HG02870 (cell line): ENCODE results near the gene PHGDH.
"Not testable (repeated sequence)": the region's sequence is repeated elsewhere in the genome, so short reads cannot be mapped to it uniquely, and the experiment has no call there.

Experiments used
- ATAC-seq: cut with Tn5 transposase; IDR thresholded peaks from one replicate; pipeline ENCODE4 v1.9.1; 2021; ENCODE audit warnings: mild to moderate bottlenecking, moderate library complexity; ENCODE audit not compliant: unreplicated experiment

The PHGDH gene

DNA sequence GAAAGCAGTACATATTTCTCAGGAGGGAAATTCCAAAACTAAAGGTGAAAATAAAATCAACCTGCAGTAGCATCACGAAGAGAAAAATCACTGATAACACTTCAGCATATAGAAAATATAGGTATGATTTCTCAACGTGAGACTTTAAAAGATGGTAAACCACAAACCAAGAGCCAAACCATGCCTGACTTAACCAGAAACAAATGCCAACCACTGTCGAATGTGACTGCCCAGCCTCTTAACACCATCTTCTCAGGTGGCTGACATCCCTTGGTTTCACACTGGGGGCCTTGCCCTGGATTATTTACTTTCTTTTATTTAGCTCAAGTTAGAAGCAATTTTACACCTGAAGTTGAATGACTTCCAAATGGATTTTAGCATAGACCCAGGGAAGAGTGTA is 46.9 kb downstream of the PHGDH start:
- no peak for ATAC-seq

DNA sequence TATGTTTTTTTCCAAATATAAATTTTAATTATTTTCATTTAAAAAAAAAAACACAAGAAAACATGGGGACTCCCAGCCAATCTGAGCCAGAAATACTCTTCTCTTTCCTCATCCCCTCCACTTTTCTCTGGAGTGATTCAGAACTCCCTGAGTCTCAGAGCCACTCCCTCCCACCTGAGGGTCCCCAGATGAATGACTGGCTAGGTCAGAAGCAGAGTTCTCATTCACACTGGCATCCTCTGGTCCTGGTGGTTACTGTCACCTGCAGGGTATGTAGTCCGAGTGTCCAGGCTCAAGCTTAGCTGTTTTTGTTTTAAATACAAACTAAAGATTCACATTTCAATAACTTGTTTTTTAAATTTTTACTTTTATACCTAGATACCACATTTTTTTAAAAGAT is 50.7 kb downstream of the PHGDH start:
- ATAC-seq: no peak

DNA sequence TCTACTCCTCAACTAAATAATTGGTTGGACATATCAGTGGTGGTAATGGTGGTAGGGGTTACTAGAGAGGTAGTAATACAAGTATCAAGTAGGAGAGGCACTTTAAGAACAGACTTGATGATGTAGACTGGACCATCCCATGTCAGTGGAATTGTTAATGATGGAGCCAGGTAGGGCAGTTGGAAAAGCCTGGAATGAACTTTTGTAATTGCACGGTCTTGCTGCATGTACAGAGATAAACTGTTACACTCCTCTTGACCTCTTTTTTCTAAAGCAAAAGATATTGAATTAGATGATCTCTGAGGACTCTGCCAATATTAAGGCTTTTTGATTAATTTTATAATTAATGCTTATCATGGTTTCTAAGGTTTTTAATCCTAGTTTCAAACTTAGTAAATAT is 51.2 kb downstream of the PHGDH start:
- ATAC-seq: no peak

DNA sequence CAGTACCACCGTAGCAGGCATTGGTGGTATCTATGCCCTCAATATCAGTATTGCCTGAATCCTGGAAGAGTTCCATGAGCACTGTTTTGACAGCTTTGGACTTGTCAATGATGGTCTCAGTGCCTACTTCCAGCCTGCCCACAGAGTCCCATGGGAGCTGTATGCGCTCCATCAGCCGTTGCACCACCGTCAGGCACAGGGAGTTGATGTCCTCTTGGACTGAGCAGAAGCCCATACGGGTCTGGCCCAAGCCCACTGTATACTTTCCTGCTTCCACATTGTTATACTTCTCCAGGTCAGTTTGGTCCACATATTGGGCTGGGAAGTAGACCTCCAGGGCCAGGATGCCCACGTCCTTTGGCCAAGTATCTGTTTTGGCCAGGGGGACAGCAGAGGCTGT is 52.5 kb downstream of the PHGDH start:
- ATAC-seq: no peak

DNA sequence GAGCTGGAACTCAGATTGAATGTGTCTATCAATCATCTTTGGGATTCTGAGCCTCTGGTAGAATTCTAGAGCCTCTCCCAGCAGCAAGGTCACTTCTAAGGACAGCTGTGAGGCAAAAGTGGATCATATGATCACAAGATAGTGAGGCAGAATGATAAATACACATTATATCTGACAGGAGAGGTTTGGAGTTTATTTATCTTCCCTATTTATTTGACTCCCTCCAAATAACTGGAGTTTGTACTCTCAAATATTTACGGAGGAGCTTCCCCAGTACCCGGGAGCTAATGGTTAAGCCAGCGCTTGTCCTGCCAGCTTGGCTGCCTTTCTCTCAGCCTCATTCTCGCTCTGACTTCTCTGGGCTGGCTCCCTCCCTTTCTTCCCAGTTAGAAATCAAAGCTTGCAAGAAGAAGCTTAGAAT is 54.6 kb downstream of the PHGDH start:
- ATAC-seq: no peak

DNA sequence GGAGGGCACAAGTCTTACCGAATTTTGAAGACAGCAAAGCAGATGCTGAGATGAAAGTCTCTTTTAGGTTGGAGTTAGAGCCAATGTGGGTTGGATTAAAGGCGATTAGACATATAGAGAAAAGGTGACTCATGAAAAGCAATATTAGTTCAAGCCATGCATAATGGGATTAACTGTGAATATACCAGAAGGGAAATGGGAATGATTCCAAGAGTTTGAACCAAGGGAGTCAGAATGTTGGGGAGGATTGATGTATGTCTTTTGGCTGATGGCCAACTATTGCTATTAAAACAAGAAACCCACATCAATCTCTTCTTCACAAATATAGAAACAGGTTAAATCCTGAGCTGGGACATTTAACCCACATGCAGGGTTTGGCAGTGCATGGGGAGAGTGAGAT is 55.8 kb downstream of the PHGDH start:
- no peak for ATAC-seq

DNA sequence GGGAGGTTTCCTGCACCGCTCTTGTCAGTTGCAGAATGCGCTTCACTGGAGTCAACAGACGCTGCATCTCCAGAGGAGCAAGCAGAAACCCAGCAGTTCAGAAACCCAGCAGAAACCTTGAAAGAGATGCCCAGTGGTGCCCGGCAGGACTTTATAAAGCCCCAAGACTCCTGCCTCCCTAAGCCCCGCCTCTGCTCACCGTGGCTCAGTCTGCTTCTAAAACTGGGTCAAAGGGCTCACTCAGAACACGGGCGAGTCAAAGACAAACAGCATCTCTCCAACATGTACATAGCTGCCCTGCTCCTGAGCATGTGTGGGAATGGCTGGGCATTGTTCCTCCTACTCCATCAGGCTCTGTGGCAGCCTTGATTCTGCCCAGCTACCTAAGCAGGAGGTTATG is 57.0 kb downstream of the PHGDH start, which contains the start of gene HMGCS2:
HMGCS2 (minus strand) TSS at position 128 of the 400 bp plus-strand sequence; CDS start at position 67, 61 bp downstream.
- ATAC-seq: no peak

DNA sequence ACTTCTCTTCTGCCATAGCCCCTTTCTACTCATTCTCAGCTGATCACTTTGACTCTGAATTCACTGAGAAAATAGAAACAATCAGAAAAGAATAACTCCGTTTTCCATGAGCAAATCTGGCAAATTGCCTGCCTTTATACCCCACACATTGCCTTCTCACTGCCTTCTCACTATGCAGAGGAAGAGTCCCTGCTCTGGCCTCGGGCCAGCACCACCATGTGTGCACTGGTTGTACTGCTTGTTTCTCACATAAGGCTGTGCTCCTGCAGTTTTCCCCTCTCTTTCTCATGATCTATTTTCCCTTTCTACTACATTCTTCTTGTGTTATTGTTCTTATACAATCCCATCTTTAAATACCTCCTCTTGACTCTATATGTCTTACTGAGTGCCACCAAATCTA is 59.3 kb downstream of the PHGDH start:
- no peak for ATAC-seq

DNA sequence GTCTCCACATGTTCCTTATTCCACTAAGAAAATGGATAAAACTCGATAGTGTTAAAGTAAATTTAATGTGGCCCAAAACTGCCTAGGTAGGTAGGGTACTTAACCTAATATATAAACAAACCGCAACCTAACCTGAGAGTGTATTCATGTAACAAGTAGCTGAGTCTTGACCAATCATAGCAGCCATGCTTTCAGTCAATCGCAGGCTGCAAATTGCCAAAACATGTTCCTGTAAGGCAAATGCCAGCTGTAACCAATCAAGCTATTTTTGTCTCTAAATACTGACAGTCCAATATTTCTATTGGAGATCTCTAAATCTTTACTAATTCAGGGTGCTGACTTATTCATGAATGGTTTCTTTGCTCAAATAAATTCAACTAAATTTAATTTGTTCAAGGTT is 60.0 kb downstream of the PHGDH start:
- ATAC-seq: no peak

DNA sequence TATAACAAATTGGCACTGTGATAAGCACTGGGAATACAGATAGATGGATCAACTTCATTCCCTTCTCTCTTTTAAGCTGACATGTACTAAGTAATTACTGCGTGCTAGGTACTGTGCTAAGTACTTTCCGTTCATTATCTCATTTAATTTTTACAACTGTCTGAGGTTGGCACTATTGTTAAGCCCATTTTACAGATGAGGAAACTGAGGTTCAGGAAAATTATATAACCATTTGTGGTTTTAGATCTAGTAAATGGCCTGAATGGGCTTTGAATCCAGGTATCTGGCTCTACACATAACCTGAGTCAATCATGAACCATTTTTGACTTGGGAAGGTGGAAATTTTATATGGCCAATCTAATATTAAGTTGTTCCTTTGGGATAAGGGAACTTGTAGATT is 60.6 kb downstream of the PHGDH start:
- ATAC-seq: no peak

DNA sequence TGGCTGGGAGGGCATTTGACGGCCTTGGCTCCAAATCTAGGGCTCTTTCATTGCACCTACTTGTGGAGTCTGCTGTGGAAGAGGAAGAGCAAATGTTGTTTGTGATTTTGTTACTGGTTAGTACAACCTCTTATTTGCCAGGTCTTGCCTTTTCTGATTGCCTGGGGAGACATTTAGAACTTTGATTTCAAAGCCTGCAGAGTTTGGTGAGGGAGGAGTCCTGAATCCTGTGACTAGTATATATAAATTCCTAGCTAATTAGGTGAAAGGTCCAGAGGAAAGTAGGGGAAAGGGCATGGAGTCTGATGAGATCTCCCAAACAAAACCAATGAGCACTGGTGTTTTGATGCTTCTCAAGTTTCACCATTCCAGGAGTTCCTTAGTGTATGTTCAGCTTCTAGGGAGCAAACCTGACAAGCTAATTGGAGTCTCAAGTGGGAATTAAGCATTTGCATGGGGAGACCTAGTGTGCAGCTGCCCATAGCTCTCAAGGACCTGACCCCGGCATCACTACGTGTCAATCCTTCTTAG is 62.0 kb downstream of the PHGDH start:
- no peak for ATAC-seq

DNA sequence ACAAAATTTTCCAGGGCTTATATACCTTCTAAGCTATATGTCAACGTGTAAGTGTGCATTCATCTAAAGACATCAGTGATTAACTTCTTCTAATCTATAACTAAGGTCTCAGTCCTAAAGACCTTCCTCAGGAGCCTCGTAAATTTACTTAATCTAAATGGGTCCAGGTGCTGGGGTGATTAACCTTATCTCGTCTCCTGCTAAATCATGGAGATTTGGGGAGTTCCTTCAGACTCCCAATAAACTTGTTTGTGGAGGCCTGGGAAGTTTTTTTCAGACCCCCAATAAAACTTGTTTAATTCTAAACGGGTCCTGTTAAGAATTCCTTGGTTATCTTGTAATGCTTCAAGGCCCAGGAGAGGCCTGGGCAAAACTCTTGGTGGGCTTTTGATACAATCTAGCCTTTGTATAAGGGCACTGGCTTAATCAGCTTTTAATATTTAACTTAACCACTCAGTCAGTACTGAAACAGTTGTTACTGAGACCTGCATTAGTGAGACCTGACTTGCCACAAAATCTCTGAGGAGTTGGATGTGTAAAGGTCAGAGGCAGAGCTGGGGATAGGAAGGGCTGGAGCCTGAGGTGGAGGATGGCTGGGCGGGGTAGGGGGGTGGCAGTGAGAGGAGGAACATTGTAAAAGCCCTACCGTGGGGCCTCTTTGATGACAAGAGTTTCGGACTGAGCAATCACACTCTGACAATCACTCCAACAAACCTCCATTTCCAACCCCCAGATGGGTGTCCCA is 63.2 kb downstream of the PHGDH start:
- no peak for ATAC-seq

DNA sequence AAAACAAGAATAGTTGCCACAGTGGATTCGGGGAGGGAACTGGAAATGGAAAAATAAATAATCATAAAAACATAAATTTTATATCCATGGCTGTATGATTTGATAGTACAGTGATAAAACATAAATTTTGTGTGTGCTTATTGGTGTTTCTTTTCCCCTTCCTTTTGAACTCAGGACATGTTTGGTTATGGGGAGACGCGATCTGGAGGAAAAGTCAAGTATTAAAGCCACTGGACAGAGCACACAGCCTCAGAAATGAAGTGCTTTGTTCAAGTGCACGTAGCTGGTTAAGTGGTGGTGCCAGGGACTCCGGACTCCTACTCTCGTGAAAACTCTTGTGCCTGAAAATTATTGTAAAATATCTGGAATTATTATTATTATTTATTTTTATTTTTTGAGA is 66.6 kb downstream of the PHGDH start:
- ATAC-seq: no peak

DNA sequence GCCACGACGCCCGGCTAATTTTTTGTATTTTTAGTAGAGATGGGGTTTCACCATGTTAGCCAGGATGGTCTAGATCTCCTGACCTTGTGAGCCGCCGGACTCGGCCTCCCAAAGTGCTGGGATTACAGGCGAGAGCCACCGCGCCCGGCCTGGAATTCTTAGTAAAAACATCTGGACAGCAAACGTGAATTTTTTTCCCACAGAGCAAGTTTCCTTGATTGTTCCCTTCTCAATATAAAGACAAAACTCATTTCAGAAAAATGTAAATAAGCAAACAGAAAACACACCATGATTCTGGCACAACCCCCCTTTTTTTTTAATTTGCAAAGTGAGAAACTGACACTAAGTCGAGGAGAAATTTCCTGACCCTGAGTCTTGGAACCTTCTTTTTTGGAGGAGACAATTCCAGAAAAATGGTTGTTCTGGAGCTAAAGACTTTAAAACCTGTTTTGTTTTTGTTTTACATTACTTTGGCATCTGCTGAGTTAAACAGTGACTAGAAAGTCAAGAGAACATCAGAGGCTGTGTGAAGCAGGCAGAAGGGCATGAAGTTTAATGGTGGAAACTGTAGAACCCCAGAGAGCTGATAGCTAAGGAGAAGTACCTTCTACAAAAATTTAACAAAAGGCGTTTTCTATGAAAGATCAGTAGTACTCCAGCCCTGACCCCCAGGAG is 67.3 kb downstream of the PHGDH start:
- no peak for ATAC-seq

DNA sequence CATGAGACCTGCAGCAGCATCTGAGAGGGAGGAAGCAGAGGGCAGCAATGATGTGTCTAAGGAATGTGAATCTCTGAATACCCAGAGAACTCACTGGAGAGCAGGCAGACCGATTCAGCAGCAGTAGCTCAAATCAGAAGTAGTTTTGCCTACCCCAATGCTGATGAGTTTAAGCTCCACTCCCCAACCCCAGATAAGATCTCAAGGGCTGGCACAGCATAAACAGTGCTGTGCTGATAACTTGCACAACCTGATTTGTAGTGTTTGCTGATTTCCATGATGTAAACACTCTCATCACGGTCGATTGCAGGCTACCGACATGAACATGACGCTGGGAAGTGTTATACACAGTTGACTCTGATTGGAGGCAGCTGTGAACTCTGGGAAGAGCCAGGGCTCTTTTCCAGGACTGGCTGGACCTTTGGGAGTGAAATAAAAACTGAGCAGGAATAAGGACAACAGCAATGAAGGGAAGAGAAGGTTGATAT is 68.2 kb downstream of the PHGDH start:
- ATAC-seq: no peak

DNA sequence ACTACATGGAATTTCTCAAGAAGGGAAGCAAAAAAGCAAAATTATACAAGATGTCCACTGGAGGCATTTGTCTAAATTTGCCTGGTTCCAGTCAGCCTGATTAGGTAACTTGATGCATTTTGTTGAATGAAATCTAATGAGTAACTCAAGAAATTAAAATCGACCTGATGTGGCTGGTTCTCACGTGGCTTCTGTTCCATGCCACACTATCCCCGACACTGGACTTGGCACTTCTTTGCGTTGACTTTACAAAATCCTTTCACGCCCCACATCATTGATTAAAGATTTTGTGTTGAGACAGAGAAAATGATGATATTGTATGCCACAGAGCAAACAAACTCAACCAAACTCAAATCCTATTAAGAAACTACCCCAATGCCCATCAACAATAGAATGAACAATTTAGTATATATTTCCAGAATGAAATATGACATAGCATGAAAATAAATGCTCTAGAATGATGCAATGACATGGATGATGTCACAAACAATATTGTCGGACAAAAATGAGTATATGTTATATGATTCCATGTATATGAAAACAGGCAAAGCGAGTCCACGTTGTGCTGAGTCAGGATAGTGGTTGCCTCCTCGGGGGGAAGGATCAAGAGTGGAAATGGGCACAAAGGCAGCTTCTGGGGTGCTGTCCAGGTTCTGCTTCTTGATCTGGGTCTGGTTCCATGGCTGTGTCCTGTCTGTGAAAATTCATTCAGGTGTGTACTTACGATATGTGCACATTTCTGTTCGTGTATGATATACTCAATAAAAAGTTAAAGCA is 69.9 kb downstream of the PHGDH start:
- ATAC-seq: no peak

DNA sequence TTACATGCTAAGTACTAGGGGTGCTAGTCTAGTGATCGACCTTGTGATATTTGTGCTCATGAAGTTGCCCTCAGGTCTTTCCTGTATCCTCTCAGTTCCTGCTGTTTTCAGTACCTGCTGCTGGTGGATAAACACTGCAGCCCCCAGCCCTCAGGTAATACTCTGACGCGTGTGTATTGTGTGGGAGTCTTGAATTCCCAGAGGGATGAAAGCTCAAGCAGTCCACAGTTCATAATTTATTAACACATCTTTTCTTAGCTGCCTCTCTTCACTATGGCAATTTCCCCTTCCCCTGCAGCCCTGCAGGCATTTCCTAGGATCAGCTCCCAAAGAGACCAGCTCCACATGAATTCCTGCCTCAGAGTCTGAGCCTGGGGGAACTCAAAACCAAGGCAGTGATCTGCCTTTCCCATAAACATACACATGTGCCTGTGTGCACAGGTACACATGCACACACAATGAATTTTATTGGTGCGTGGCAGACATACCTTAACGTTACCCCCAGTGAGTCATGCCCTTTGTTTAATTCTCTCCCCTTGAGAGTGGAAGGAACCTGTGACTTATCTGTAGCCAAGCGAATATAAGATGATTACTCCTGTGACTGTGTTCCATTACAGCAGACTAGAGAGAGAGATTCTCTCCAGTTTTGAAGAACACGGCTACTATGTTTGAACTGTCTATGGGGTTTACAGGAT is 71.0 kb downstream of the PHGDH start:
- no peak for ATAC-seq

DNA sequence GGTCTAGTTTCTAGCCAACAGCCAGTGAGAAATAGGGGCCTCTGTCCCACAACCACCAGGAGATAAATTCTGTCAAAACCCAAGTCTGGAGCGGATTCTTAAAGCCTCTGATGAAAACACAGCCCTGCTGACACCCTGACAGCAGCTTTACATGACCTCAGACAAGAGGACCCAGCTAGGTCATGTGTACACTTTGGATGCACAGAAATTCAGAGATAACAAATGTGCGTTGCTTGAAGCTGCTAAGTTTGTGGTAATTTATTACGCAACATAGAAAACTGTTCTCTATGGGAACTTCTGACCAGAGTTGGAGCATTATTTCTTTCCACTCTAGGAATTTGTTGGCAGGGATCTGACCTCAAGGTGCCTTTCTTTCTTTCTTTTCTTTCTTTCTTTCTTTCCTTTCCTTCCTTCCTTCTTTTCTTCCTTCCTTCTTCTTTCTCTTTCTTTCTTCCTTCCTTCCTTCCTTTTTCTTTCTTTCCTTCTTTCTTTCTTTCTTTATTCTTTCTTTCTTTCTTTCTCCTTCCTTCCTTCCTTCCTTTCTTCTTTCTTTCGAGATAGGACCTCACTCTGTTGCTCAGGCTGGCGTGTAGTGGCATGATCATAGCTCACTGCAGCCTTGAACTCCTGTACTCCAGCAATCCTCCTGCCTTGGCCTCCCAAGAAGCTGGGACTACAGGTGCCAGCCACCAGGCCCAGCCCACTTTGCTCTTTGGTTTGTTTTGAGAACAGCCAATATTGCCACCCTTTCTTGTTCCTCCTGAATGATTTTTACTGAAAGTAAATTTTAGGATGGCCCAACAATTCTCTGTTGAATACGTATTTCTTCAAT is 71.8 kb downstream of the PHGDH start:
- no peak for ATAC-seq

DNA sequence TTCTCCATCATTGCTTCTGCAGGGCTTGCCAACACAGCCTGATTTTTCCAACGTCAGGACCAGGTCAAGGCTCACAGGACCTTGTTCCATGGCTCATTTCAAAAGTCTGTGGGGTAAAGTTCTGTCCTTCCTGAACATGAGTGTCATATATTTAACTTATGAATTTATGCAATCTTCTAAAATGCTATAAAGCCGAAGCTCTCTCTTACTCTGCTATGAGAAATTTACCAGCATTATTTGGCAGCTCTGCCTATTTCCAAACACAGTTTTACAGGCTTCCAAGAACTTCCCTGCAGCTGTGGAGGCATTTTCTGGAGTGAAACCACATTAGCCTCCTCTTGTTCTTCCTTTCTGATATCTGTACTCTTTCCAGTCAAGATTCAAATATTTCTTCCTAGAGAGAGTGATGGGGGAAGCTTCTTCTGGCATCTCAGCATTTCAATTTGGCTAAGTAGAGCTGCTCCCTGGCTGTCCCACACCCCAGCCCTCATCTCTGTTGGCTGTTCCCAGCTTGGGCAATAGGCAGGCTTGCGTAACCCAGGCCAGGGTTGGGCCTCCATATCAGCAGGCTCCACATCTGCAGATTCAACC is 72.6 kb downstream of the PHGDH start:
- ATAC-seq: no peak

DNA sequence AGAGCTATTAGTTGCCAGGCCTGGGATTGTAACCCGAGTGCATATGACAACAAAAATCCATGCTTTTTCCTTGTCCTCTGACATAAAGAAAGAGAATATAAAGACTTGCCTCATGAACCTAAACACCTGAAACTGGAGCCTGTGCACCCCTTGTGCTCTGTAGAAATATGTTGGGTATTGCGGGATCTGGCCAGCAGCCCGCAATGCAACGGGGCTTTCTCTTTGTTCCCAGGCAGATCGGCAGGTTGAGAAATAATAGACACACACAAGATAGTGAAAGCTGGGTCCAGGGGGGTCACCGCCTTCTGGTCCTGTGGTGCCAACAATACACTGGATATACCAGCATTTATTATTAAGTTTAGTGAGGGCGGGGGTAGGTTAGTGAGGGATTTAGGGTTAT is 74.3 kb downstream of the PHGDH start:
- not testable (repeated sequence) for ATAC-seq
